Activated CD8-positive, alpha-beta memory T cell treated with anti-CD3 and anti-CD28 coated beads for 4 hours (primary cell): ENCODE data around the gene INTS2.
"Not testable (repeated sequence)": the region's sequence is repeated elsewhere in the genome, so short reads cannot be mapped to it uniquely, and the experiment has no call there.

ENCODE experiments used
- DNase-seq, 2 donors: peaks; one replicate each; pipeline ENCODE4 v3.0.0-alpha.2; 2020; ENCODE audit warnings: low read depth in 2 of 2

The INTS2 gene, protein sequence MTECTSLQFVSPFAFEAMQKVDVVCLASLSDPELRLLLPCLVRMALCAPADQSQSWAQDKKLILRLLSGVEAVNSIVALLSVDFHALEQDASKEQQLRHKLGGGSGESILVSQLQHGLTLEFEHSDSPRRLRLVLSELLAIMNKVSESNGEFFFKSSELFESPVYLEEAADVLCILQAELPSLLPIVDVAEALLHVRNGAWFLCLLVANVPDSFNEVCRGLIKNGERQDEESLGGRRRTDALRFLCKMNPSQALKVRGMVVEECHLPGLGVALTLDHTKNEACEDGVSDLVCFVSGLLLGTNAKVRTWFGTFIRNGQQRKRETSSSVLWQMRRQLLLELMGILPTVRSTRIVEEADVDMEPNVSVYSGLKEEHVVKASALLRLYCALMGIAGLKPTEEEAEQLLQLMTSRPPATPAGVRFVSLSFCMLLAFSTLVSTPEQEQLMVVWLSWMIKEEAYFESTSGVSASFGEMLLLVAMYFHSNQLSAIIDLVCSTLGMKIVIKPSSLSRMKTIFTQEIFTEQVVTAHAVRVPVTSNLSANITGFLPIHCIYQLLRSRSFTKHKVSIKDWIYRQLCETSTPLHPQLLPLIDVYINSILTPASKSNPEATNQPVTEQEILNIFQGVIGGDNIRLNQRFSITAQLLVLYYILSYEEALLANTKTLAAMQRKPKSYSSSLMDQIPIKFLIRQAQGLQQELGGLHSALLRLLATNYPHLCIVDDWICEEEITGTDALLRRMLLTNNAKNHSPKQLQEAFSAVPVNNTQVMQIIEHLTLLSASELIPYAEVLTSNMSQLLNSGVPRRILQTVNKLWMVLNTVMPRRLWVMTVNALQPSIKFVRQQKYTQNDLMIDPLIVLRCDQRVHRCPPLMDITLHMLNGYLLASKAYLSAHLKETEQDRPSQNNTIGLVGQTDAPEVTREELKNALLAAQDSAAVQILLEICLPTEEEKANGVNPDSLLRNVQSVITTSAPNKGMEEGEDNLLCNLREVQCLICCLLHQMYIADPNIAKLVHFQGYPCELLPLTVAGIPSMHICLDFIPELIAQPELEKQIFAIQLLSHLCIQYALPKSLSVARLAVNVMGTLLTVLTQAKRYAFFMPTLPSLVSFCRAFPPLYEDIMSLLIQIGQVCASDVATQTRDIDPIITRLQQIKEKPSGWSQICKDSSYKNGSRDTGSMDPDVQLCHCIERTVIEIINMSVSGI

DNA sequence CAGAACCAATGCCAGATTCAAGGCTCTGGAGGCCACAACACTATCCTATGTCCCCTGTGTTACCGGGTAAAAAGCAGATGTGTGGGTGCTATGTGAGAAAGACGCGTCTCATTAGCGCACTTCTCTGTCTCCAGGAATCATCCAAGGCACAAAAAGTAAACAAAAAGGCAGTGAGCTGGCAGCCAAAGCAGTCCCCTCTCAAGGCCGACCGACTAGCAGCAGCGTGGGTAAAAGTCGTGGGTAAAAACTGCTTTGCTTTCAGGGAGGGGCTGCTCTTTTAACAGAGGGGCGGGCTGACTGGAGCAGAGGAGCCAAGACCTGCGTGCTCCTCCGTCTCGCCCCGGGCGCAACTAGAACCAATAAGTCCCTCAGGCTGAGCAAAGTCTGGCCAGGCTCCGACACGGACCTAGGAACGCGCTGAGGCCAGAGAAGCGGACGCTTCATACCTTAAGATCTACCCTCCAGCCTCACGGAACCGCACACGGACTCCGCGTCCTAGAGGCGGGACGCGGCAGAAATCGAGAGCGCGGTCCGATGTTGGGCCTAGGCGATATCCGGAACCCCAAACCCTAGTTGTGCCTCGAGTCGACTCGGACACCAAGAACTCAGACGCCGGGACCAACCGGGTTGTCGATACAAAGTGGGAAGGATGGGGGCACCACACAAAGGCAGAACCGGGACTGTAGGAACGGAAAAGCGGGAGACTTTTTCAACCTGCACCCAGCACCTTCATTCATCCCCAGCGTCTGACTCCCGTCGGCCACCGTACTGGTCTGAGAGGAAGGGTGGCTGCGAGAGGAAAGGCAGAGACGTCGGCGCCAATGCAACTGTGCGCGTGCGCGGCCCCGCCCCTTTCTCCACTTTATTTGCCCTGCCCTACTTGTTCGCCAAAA lies at the start of gene INTS2:
Gene INTS2 (minus strand): TSS at position 775 of the 893 bp plus-strand sequence. CDS start 1,338 bp downstream, outside the sequence.
- peak; percentile 88 to 90 for DNase-seq

DNA sequence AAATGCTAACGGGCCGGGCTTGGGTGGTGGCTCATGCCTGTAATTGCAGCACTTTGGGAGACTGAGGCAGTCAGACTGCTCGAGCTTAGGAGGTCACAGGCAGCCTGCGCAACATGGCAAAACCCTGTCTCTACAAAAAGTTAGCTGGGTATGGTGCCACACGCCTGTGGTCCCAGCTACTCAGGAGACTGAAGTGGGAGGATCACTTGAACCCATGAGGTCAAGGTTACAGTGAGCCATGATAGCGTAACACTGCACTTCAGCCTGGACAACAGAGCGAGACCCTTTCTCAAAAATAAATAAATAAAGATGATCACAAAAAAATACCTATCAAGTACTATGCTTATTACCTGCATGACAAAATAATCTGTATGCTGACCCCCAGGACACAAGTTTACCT lies 46.3 kb upstream of the INTS2 start:
- no peak for DNase-seq

DNA sequence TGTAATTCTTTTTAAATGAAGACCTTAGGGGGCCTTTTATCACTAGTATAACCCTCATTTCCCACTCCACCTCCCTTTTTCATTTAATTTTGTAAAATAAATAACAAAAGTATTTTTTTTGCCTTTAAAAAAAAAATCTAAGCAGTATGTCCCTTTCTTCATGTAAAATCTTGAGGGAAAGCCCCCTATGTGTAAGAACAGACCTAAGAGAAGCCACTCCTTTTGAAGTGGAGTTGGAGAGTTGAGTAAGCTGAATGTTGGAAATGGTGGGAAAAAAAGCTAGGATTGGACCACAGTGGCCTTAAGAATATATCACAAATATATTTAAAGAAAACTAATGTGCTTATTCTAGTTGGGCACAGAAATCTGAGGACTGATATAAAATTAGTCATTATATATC lies 44.5 kb upstream of the INTS2 start:
- DNase-seq: no peak

DNA sequence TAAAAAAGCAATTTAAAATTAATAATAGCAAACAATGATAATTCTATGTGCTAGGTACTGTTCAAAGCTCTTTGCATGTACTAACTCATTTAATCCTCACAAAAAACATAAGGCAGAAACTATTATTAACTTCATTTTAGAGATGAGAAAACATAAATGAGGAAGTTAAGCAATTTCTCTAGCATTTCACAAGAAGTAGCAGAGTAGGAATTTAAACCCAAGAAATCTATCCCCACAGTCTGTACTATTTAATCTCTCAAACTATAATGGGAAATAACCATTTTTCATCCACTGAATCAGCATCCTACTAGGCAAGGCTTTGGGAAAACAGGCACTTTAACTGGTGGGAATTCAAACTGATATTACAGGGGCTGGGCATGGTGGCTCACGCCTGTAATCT lies 42.2 kb upstream of the INTS2 start:
- DNase-seq: no peak

DNA sequence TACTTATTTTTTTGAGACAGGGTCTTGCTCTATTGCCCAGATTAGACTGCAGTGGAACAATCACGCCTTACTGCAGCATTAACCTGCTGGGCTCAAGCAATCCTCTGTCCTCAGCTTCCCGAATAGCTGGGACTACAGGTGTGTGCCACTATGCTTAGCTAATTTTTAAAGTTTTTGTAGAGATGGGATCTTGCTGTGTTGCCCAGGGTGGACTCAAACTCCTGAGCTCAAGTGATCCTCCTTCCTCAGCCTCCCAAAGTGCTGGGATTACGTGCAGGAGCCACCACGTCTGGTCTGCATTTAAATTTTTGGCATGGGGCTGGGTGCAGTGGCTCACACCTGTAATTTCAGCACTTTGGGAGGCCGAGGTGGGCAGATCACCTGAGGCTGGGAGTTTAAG lies 41.0 kb upstream of the INTS2 start:
- DNase-seq: no peak

DNA sequence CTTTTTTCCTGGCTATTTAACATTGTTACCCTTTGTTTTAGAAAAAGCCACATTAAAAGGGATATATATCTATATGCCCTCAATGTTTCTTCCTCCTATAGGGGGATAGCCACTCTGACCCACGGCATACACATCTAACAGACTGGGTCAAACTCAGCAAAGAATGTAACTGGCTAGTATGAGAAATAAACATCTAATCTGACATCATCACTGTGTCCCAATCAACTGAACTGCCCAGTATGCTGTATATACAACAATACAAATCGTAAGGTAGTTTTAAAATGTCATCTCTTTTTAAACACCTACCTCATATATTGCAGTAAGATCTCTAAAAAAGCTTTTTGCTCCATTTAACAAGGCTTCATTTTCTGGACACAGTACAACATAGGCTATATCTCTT lies 39.9 kb upstream of the INTS2 start:
- no peak for DNase-seq

DNA sequence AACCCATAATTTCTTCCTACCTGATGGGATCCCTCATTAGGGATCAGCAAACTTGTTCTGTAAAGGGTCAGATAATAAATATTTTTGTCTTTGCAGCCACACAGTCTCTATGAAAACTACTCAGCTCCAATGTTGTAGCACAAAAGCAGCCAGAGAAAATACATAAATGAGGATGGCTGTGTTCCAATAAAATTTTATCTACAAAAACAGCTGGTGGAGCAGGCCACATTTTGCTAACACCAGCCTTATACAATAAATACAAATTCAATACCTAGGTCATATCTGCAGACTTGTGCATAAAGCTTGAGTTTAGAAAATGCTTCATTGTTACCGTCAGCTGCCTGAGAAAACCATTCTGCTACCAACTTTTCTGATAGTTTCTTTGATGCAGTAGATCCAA lies 38.4 kb upstream of the INTS2 start:
- no peak for DNase-seq

DNA sequence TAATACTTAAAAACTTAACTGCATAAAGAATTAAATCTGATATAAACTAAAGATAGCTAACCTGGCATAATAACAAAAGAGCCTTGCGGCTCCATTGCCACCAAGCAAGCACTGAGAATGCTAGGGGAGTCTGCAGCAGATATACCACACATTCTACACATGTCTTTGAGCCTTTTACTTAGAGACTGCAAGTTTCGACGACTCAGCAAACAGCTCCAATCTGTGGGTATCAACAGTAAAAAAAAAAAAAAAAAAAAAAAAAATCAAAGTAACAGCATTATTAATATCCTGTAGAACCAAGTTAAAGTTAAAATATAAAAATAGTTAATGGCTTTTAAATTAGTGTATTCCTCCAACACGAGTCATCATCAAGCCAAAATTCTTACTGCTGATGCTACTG lies 27.8 kb upstream of the INTS2 start:
- no peak for DNase-seq

DNA sequence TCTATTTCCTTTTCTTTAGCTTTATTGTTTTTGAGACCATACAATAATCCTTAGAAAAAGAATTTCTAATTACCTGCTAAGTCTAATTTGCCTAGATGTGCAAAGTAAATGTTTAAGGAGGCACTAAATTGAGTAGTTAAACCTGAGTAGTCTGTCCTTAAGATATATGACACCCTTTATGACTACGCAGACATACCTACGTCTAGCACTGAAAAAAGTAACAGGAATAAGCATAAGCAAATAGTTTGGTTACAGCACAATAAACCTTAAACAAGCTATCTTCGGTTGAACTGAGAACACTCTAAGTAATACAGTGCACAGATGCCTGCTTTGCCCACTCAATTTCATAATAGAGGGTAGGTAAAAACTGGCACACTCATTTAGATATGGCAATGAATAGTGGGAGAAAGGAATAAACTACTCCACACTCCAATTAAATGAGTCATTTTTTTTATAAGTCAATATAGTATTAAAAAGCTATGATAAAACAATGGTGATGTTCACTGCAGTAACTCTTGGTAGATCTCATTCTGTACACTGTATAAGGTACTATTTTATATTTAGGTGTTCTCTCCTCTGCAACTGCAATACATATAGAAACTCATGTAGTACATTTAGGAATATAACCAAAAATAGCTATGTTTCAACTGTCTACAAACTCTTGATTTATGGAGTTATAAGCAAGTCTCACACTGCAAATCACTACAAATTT lies 19.7 kb upstream of the INTS2 start:
- no peak for DNase-seq

DNA sequence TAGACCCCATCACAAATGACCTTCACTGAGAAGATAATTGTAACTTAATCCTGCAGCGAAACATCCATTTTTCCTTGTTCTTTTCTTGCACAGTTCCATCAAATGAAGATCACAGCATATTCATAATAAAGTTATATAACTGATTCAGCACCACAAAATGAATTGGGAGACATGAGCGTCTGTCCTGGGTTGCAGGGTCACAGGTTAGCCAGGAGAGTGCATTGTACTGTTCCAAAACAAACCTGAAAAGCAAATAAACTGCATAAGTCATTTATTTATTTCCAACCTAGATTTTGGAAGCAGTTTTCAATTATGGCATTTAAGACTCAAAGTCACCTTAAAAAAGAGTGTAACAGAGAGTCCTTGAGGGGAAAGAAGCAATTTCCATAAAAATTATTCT lies 18.6 kb upstream of the INTS2 start:
- no peak for DNase-seq

DNA sequence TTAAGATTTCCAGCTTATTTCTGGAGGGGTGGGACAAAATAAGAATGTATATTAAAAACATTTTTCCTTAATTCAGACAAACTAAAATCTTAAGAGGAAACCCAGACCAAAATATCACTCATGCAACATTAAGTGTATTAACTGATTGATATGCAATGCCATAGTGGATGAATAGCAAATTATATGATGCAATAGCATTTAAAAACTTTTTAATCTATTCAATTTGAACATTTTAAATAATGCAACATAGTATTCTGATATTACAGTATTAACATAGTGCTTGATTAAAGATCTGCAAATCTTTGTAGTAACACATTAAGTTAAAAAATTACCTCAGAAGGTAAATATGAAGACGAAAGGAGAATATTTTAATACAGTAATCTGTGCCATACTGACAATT lies 15.3 kb upstream of the INTS2 start:
- DNase-seq: no peak

DNA sequence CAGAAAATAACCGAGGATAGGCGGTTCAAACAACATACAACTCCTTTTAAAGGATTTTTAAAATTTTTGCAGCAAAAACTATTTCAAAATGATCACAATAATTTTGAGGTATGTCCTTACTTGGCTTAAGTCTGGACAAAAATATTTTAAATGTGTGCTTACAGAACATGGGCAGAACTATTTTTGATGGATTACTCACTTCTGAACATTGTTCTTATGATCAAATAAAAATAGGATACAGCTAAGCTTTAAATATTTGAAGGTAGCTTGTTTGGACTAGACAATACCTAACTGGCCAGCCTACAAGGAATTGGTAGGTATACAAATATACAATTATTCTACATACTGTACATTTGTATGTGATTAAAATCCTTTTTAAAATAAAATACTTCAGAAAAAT lies 14.3 kb upstream of the INTS2 start:
- DNase-seq: no peak

DNA sequence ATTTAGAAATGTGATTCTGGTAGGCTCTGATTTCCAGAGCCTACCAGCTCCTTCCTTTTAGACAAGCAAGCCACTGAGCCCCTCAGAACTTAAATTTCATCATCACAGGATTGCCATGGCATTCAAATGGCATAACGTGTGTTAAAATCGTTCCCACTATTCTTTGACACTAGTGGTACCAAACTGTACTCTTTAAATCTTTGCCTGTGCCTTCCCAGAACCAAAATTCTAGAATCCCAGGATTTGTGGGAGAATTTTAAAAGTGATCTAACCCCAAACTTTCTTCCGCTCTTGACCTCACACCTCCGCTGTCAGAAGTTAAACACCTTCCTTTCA lies 287 bp upstream of the INTS2 start:
- no peak for DNase-seq

DNA sequence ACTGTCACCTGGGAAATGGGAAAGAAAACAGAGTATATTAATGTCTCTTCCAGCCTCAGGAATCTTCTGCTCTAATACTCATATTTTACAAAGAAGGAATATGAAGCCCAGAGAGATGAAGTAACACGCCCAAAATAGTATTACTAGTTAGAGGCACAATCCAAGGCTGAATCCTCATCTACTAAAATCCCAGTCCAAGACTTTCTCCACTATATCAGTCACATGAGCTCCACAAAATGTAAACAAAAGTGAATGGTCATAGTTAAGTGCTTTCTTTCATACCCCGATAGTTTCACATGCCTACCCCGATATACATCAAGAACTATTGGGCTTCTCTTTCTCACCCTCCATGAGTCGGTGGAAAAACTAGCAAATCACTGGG lies 965 bp downstream of the INTS2 start:
- DNase-seq: no peak

DNA sequence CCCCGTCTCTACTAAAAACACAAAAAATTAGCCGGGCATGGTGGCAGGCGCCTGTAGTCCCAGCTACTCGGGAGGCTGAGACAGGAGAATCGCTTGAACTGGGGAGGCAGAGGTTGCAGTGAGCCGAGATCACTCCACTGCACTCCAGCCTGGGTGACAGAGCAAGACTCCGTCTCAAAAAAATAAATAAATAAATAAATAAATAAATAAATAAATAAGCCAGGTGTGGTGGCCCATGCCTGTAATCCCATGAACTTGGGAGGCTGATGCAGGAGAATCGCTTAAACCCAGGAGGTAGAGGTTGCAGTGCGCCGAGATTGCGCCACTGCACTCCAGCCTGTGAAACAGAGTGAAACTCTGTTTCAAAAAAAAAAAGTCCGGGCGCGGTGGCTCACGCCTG lies 12.6 kb downstream of the INTS2 start:
- DNase-seq: not testable (repeated sequence)

DNA sequence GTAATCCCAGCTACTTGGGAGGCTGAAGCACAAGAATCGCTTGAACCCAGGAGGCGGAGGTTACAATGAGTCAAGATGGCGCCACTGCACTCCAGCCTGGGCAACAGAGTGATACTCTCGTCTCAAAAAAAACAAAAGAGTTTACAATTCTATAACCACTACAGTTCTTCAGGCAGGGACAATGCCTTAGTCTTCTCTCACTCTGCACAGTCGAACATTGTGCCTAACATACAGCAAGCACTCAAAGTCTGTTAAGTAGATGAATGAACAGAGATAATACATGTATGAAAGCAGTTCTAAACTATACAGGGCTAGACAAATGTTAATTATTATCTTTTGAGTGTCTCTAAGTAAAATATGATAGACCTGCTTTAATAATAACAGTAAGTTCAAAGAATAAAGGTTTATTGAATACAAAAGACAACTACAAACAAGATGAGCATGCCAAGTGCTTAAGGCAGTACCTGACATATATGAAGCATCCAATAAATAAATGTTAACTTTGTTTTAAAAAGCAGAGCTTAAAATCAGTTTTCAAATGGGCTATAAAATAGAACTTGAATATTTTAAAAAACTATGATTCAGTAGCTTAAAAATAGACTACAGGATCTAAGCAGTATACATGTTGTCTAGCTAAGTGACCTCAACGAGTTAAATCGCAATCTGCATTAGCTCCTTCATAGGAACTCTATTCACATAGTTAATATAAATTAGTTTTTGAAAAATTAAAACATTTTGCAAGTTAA lies 19.3 kb downstream of the INTS2 start:
- no peak for DNase-seq

DNA sequence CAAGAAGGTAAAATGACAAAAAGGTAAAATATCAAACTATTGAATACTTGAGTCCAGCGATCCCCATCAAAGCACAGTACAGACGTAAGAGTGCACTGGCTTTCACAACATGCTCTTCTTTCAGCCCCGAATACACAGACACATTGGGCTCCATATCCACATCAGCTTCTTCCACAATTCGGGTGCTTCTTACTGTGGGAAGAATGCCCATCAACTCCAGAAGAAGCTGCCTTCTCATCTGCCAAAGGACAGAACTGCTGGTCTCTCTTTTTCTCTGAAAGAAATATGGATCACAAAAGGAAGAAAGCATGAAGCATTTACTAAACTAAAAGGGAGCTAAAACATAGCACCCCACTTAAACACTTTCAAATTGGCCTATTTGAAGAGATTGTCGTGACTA lies 20.4 kb downstream of the INTS2 start:
- DNase-seq: no peak

DNA sequence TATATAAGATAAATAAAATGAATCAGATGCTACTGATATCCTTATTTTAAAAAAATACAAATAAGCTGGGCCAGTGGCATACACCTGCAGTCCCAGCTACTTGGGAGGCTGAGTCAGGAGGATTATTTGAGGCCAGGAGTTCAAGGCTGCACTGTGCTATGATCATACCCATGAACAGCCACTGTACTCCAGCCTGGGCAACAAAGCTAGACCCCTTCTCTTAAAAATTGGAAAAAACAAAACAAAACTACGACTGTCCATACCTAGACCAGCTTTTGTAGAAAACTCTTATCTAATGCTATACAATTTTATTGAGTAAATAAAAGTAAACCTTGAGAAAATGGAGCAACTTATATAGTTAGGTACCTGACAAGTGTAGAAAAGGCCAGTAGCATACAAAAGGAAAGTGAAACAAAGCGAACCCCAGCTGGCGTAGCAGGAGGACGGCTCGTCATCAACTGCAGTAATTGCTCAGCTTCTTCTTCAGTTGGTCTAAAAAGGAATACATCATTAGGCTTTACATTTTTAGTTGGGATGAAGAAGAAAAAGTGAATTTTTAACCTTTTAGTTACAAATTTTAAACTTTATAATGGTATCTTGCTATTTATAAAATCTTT lies 23.6 kb downstream of the INTS2 start:
- DNase-seq: no peak

DNA sequence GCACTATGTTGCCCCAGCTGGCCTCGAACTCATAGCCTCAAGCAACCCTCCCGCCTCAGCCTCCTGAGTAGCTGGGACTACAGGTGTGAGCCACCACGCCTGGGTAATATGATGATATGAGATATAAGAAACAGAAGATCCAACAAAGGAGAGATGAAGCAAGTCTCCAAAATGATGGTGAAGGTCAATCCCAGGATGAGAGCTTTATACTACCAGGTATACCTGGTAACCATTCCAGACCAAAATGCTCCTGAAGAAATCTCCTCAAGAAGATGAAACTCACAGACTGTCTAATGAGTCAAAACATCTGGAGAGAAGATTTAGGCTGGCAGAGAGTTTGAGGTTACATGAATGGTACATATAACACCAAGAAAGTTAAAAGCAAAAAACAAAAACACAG lies 24.5 kb downstream of the INTS2 start:
- no peak for DNase-seq
